OCI-LY1 (cell line): Measurements from ENCODE around the gene SQSTM1.

ENCODE experiments used
- EZH2 ChIP-seq: fragments of 200-600 bp; sonication (generic), shearing (Covaris generic); IDR thresholded peaks from 2 replicates; pipeline ENCODE4 v1.8.0; 2017; ENCODE audit warnings: borderline replicate concordance, mixed run types, mild to moderate bottlenecking, antibody characterized with exemption, low read length, moderate library complexity, mixed read lengths
- TF ChIP-seq, protein P1 (sequence below): fragments of 200-600 bp; sonication (generic), shearing (Covaris generic); IDR thresholded peaks from 2 replicates; pipeline ENCODE4 v1.5.1; 2017; ENCODE audit warnings: mild to moderate bottlenecking, antibody characterized with exemption, low read length, moderate library complexity, mixed read lengths

DNA sequence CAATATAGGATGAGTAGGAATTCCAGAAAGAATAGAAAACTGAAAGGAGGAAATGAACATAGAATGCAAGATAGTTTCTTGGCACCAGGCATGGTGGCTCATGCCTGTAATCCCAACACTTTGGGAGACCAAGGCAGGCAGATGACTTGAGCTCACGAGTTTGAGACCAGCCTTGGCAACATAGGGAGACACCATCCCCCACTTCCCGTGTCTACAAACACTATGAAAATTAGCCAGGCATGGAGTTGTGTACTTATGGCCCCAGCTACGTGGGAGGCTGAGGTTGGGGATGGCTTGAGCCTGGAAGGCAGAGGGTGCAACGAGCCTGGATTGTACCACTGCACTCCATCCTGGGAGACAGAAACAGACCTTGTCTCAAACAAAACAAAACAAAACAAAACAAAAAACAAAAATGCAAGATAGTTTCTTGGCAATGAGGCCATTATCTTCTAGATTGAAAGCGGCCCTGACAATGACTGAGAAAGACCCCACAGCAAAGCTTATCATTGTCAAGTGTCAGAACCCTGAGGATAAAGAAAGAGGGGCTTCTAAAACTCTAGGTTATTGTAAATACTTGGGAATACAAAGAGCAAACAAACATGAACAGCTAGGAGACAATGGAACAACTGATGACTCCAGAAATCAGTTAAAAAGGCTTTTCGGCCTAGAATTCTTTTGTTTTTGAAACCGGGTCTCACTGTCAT, 9.2 kb downstream of the SQSTM1 start:
- TF ChIP-seq, protein P1, sequence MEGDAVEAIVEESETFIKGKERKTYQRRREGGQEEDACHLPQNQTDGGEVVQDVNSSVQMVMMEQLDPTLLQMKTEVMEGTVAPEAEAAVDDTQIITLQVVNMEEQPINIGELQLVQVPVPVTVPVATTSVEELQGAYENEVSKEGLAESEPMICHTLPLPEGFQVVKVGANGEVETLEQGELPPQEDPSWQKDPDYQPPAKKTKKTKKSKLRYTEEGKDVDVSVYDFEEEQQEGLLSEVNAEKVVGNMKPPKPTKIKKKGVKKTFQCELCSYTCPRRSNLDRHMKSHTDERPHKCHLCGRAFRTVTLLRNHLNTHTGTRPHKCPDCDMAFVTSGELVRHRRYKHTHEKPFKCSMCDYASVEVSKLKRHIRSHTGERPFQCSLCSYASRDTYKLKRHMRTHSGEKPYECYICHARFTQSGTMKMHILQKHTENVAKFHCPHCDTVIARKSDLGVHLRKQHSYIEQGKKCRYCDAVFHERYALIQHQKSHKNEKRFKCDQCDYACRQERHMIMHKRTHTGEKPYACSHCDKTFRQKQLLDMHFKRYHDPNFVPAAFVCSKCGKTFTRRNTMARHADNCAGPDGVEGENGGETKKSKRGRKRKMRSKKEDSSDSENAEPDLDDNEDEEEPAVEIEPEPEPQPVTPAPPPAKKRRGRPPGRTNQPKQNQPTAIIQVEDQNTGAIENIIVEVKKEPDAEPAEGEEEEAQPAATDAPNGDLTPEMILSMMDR, result no peak
- TF ChIP-seq EZH2, result no peak
